ENCODE data around the gene FBXO33.
"Not testable (repeated sequence)": the region's sequence is repeated elsewhere in the genome, so short reads cannot be mapped to it uniquely, and the experiment has no call there.

Gene FBXO33

GRCh38 chr14:39364509-39364908 lies 67.7 kb downstream of the FBXO33 start:
- DNase-seq (ENCODE audit: extremely low read depth, low read depth): no peak
- no peak for TF ChIP-seq CTCF (IDR thresholded peaks at IDR 0.05; ENCODE audit: low read depth, low read length)

GRCh38 chr14:39361556-39361955 lies 70.7 kb downstream of the FBXO33 start:
- not testable (repeated sequence) for DNase-seq (ENCODE audit: extremely low read depth, low read depth)

- TF ChIP-seq CTCF (IDR thresholded peaks at IDR 0.05; ENCODE audit: low read depth, low read length): no peak
- no peak for DNase-seq (ENCODE audit: extremely low read depth, low read depth)
Observed at GRCh38 chr14:39360316-39360715, 71.9 kb downstream of the FBXO33 start.

GRCh38 chr14:39359069-39359468 lies 73.2 kb downstream of the FBXO33 start:
- not testable (repeated sequence) for DNase-seq (ENCODE audit: extremely low read depth, low read depth)

- DNase-seq (ENCODE audit: extremely low read depth, low read depth): no peak
- no peak for TF ChIP-seq CTCF (IDR thresholded peaks at IDR 0.05; ENCODE audit: low read depth, low read length)
Observed at GRCh38 chr14:39351708-39352107, 80.5 kb downstream of the FBXO33 start.

GRCh38 chr14:39350866-39351265 lies 81.4 kb downstream of the FBXO33 start:
- no peak for TF ChIP-seq CTCF (IDR thresholded peaks at IDR 0.05; ENCODE audit: low read depth, low read length)
- no peak for DNase-seq (ENCODE audit: extremely low read depth, low read depth)
